ENCODE results near the gene PRICKLE4.

Gene PRICKLE4

DNA sequence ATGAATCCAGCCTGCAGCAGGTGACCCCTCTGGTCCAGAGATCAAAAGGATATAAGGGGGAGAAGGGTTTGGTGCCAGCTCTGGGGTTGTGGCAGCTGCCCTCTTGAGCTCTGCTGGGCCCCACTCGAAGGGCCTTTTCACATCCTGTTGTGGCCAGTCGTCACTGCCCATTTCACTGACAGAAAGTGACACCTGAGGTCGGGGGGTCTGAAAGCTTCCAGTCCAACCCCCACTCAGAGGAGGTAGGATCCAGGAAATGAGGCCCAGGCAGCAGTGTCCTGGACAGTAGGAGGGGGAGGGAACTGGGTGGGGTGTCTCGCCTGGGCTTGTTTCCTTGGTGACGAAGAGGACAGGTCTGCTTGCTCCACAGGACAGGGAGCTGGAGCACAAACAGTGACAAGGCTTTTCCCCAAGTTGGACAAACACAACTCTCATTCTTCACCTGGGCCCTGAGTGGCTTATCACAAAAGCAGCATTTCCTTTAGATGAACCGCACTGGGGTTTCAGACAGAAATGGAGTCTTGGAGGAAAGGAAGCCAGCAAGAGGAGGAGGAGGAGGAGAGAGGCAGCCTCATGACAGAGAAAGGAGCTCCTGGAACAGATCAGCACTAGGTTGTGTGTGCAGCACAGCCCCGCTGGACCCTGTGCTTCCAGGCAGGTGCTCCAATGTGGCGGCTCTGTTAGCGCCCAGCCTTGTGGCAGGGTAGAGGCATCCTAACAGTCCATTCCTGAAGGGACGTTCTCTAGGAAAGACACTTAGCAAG, 11.9 kb upstream of the PRICKLE4 start:
- H3K4me1 ChIP-seq (ENCODE audit: control insufficient read depth, insufficient read depth, low read length): no peaks in the 10 kb centered on the region
- H3K27me3 ChIP-seq (ENCODE audit: control insufficient read depth, insufficient read depth, low read length): no peaks in the 10 kb centered on the region
- no peak overlapping the region for H3K27ac ChIP-seq (ENCODE audit: low read depth, low read length)
- H3K36me3 ChIP-seq (ENCODE audit: control insufficient read depth, insufficient read depth, low read length): peaks cover 14% of the 10 kb centered on the region
- H3K4me3 ChIP-seq (ENCODE audit: low read length): no peak overlapping the region
- H3K9ac ChIP-seq (ENCODE audit: low read length): no peak overlapping the region

DNA sequence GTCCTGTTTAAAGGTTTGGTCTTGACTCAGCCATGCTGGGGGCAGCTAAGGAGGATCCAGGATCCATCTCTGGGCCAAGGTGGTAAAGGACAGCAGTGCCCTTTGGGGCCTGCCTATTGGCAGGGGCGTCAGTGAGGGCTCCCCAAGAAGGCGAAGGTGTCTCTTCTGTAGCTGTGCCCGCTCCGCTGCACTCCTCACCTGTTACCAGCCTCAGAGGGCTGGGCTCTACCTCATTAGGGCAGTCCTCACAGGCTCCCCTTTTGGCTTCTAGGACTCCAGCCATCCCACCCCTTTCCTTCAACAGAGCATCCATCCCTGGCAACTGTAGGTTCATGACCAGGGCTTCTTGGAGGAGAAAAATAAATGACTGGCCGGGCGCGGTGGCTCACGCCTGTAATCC, 11.2 kb upstream of the PRICKLE4 start:
- peaks cover 17% of the 10 kb centered on the region for H3K36me3 ChIP-seq (ENCODE audit: control insufficient read depth, insufficient read depth, low read length)
- H3K9ac ChIP-seq (ENCODE audit: low read length): no peak overlapping the region
- H3K4me3 ChIP-seq (ENCODE audit: low read length): no peak overlapping the region
- no peaks in the 10 kb centered on the region for H3K27me3 ChIP-seq (ENCODE audit: control insufficient read depth, insufficient read depth, low read length)
- H3K4me1 ChIP-seq (ENCODE audit: control insufficient read depth, insufficient read depth, low read length): no peaks in the 10 kb centered on the region
- H3K27ac ChIP-seq (ENCODE audit: low read depth, low read length): no peak overlapping the region

DNA sequence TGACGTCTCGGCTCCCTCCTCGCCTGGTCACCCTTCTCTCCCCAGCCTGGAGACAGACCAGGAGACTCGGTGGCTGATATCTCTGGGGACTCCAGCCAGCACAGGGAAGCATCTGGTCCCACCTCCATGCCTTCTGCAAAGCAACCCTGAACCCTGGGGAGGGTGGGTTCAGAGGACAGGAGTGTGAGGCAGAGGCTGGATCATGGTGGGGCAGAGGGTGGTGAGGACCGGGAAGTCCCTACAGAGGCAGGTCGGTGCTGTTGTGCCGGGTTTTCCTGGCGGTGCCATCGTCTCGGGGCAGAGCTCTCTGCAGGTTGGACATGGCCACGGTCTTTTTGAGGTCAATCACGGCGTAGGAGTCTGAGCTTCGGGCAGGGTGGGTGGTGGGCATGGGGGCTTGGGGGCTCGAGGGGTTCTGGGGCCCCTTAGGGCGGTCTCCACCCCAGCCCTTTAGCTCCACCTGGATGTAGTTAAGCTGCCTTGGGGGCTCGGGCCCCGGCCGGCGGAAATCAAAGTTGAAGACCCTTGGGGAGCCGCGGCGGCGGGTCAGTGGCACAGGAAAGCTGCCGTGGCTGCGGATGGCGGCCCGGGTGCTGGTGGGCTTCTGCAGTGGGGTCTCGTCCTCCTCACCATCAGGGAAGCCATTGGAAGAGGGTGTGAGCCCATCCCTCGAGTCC, 10.1 kb upstream of the PRICKLE4 start:
- no peak overlapping the region for H3K4me3 ChIP-seq (ENCODE audit: low read length)
- H3K27ac ChIP-seq (ENCODE audit: low read depth, low read length): no peak overlapping the region
- H3K36me3 ChIP-seq (ENCODE audit: control insufficient read depth, insufficient read depth, low read length): peaks cover 29% of the 10 kb centered on the region
- no peak overlapping the region for H3K9ac ChIP-seq (ENCODE audit: low read length)
- no peaks in the 10 kb centered on the region for H3K27me3 ChIP-seq (ENCODE audit: control insufficient read depth, insufficient read depth, low read length)
- no peaks in the 10 kb centered on the region for H3K4me1 ChIP-seq (ENCODE audit: control insufficient read depth, insufficient read depth, low read length)

DNA sequence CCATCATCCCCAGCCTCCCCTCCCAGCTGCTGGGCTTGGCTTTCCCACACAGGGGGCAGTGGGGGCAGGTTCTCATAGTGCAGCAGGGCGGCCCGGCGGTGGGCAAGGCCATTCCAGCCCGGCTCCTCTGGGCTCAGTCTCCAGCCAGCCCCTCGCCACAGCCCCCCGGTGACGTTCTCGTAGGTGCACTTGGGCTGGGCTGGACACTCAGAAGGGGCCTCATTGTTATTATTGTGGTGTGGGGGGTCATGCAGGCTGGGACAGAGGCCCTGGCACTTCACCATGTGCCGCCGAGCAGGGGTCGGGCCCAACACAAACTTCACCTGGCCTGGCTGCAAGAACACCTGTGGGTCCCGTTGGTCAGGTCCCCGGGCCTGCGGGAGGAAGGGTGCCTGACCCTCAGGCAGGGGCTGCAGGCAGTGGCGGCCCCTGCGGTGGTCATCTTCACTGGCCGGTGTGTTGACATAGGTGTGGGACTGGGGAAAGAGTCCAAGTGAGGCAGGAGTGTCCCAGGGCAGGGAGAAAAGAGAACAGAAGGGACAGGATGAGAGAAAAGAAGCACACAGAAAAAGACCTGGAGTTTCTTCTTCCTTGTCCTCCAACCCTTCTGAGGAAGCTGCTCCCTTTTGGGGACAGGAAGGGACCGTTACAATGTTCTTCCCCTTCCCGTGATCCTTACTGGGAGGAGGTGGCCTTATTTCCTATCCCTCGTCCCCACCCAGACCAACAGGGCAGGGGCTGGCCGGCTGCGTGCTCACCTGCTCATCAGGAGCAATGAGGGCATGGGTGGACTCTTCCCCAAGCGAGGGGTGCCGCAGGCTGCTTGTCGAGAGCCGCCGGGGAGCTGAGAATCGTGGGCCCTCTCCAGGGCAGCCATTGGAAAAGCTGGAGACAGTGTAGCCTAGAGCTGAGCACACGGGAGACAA, 9.3 kb upstream of the PRICKLE4 start:
- no peak overlapping the region for H3K27ac ChIP-seq (ENCODE audit: low read depth, low read length)
- peaks cover 30% of the 10 kb centered on the region for H3K36me3 ChIP-seq (ENCODE audit: control insufficient read depth, insufficient read depth, low read length)
- H3K27me3 ChIP-seq (ENCODE audit: control insufficient read depth, insufficient read depth, low read length): no peaks in the 10 kb centered on the region
- H3K4me3 ChIP-seq (ENCODE audit: low read length): no peak overlapping the region
- no peak overlapping the region for H3K9ac ChIP-seq (ENCODE audit: low read length)
- no peaks in the 10 kb centered on the region for H3K4me1 ChIP-seq (ENCODE audit: control insufficient read depth, insufficient read depth, low read length)

DNA sequence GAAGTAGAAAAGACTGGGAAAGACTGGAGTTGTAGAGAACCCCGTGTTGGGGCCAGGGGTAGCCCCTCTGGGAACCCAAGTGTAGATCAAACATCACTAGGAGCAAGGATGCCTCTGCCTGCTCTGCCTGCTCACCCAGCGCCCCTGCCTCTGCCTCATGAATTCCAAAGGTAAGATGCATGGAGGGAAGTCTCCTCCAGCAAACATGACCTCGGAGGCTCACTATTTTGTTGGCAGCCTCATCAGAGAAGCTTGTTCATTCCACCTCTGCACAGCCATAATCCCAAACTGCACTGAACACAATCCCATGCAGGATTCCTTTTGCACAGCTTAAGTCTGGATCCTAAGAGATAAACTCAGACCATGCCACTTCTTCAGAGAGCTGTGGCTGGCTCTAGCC, 5.7 kb upstream of the PRICKLE4 start:
- H3K36me3 ChIP-seq (ENCODE audit: control insufficient read depth, insufficient read depth, low read length): peaks cover 34% of the 10 kb centered on the region

DNA sequence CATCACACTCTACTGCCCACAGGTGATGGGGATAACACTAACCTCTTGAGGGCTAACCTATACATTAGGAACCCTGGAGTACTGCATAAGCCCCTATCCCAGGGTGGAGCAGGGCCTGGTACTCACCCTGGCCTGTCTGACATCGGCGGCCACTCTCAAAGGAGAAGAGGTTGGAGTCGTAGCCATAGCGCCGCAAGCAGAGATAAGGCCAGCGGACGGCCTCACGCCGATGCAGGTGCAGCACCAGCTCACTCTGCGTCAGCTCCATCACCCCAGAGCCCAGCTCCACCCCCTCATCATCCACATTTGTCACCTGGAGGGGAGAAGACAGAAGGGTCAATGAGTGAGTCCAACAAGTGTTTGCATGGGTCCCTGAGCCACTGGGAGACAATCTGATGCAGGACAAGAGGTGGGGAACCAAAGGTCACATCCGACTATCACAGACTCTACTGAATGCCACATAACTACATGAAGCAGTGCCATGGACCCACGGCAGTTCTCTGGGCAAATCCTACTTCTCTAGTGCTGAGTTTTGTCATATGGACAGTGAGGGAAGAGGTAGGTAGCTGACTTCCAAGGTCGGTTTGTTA, 5.2 kb upstream of the PRICKLE4 start:
- peaks cover 32% of the 10 kb centered on the region for H3K36me3 ChIP-seq (ENCODE audit: control insufficient read depth, insufficient read depth, low read length)
- no peak overlapping the region for H3K9ac ChIP-seq (ENCODE audit: low read length)
- no peak overlapping the region for H3K27ac ChIP-seq (ENCODE audit: low read depth, low read length)
- H3K4me3 ChIP-seq (ENCODE audit: low read length): no peak overlapping the region
- H3K27me3 ChIP-seq (ENCODE audit: control insufficient read depth, insufficient read depth, low read length): no peaks in the 10 kb centered on the region
- H3K4me1 ChIP-seq (ENCODE audit: control insufficient read depth, insufficient read depth, low read length): peaks cover 6% of the 10 kb centered on the region

More for the DNA sequence above, 5.7 kb upstream of the PRICKLE4 start:
- H3K4me3 ChIP-seq (ENCODE audit: low read length): no peak overlapping the region
- H3K27me3 ChIP-seq (ENCODE audit: control insufficient read depth, insufficient read depth, low read length): no peaks in the 10 kb centered on the region
- H3K4me1 ChIP-seq (ENCODE audit: control insufficient read depth, insufficient read depth, low read length): peaks cover 6% of the 10 kb centered on the region
- H3K27ac ChIP-seq (ENCODE audit: low read depth, low read length): no peak overlapping the region
- H3K9ac ChIP-seq (ENCODE audit: low read length): no peak overlapping the region

DNA sequence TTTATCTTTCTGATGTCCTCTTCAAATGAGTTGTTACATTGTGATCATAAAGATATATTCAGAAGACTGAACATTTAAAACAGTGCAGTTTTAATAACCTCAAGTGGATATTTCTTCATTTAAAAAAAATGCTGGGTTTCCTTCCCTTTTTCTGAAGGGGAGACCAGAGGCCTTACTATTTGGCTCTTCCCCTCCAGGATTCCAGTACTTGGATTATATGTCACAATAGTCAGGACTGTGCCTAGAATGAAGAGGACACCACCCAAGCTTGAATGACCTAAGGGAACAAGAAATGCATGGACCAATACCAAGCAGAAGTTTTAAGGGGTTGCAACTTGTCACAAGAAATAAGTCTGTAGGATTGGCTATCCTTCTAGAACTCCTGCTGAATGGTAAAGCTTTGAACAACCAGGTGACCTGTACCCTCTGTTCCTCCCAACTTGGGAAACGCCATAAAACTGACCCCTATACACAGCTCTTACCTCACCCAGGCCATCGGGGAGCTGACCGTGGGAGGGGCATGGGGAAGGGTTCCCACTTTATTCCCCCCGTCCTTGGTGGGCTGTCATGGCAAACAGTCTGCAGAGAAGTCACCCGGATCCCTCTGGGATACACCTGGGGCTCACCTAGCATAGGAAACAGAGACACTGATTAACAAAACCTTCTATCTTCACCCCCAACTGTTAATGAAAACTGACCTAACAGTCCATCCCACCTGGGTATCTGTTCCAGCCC, 2.9 kb upstream of the PRICKLE4 start:
- Histone ChIP-seq H3K4me1 (ENCODE audit: control insufficient read depth, insufficient read depth, low read length) (peaks cover 12% of the 10 kb centered on the region), H3K9ac (ENCODE audit: low read length) (no peak overlapping the region), H3K36me3 (ENCODE audit: control insufficient read depth, insufficient read depth, low read length) (peaks cover 20% of the 10 kb centered on the region), H3K4me3 (ENCODE audit: low read length) (no peak overlapping the region), H3K27ac (ENCODE audit: low read depth, low read length) (no peak overlapping the region), H3K27me3 (ENCODE audit: control insufficient read depth, insufficient read depth, low read length) (no peaks in the 10 kb centered on the region)

DNA sequence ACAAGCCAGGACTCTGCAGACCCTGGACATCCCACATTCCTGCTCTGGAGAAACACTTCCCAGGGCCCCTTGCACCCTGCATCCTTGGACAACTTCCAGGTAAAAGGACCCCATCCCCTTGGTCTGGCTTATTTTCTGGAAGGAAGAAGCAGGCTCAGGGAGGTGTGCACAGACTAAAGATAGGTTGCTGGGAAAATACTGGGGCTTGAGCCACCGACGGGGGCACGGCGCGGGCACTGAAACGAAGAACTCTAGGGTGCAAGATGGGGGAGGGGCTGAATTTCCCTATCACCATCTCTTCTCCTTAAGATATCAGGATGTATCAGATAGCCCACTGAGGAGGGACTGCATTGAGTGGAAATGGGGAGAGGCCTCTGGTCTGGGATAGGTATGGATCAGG, 1.7 kb upstream of the PRICKLE4 start:
- Histone ChIP-seq H3K4me1 (ENCODE audit: control insufficient read depth, insufficient read depth, low read length) (peaks cover 12% of the 10 kb centered on the region), H3K4me3 (ENCODE audit: low read length) (peak overlapping the region; percentile 86), H3K27ac (ENCODE audit: low read depth, low read length) (no peak overlapping the region), H3K27me3 (ENCODE audit: control insufficient read depth, insufficient read depth, low read length) (no peaks in the 10 kb centered on the region), H3K36me3 (ENCODE audit: control insufficient read depth, insufficient read depth, low read length) (peaks cover 20% of the 10 kb centered on the region), H3K9ac (ENCODE audit: low read length) (no peak overlapping the region)

DNA sequence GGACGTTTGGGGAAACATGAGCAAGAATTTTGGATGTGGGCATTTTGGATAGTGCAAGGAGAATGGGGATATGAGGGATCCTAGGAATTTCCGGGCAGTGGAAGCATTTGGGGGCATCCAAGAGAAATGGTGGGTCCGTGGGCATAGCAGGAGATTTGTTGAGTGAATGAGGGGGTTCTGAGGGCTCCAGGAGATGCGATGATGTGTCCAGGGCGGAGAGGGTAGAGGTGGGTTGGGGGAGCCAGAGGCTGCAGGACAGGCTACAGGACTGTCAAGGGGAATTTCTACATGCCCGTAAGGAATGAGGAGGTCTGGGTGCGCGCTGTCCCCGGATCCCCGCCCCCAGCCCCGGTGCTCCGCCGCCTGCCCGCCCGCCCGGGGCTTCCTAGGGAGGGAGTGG, 1.2 kb upstream of the PRICKLE4 start:
- Histone ChIP-seq H3K27ac (ENCODE audit: low read depth, low read length) (no peak overlapping the region), H3K36me3 (ENCODE audit: control insufficient read depth, insufficient read depth, low read length) (peaks cover 17% of the 10 kb centered on the region), H3K4me1 (ENCODE audit: control insufficient read depth, insufficient read depth, low read length) (peaks cover 12% of the 10 kb centered on the region), H3K9ac (ENCODE audit: low read length) (peak overlapping the region; percentile 38), H3K27me3 (ENCODE audit: control insufficient read depth, insufficient read depth, low read length) (no peaks in the 10 kb centered on the region), H3K4me3 (ENCODE audit: low read length) (peak overlapping the region; percentile 86)

DNA sequence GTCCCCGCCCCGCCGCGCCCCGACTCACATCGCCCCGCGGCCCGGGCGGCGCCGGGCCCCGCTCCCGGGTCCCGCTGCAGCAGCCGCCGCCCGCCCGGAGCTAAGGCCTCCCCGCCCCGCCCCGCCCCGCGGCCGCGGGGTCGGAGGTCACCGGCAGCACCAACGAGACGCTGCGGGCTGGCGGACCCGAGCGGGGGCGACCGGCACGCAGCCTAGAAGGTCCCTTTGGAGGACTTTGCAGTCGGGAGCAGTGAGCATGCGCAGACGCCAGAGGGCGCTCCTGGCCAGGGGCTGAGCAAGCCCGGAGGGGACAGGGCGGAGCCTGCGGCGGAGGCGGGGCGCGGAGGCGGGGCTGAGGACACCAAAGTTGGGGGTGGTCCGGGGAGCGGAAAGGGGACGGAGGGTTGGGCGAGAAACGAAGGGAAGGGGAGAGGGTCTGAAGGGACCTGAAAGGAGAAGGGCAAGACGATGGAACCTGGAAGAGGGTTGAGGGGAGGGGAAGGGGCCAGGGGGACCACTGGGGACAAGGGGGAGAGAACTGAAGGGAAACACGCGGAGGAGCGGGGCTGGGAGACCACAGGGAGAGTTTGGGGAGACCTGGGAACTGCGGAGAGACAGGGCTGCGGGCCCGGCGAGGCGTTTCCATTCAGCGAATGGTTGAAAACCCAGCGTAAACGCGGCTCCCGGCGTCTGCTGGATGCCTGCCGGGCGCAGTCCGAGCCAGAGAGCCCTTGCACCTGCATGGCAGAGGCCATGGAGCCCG, 613 bp upstream of the PRICKLE4 start, which contains the start of gene FRS3:
FRS3 (minus strand) TSS at position 113 of the 763 bp plus-strand sequence. CDS start 2,913 bp downstream, outside the sequence.
- no peaks in the 10 kb centered on the region for H3K27me3 ChIP-seq (ENCODE audit: control insufficient read depth, insufficient read depth, low read length)
- peaks cover 11% of the 10 kb centered on the region for H3K36me3 ChIP-seq (ENCODE audit: control insufficient read depth, insufficient read depth, low read length)
- peak within 1 kb of the TSS; percentile 38 for H3K9ac ChIP-seq (ENCODE audit: low read length)
- H3K27ac ChIP-seq (ENCODE audit: low read depth, low read length): peak within 1 kb of the TSS; percentile 81
- peaks cover 12% of the 10 kb centered on the region for H3K4me1 ChIP-seq (ENCODE audit: control insufficient read depth, insufficient read depth, low read length)
- H3K4me3 ChIP-seq (ENCODE audit: low read length): peak within 1 kb of the TSS; percentile 86

DNA sequence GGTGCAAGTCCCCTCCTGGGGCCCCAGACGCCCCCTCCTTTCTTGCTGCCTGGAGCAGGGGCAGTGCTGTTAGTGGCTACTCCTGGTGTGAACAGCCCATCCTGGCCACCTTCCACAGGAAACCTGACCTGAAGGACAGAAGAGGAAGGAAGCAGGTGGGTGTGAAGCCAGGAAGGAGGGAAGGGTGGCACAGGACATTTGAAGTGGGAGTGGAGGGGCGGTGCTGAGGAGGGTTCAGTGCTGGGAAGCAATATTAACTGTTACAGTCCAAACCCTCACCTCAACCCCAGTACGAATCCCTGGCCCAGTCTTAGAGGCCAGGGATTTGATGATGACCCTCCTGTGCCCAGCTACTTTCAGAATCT, 766 bp downstream of the PRICKLE4 start:
- Histone ChIP-seq H3K27ac (ENCODE audit: low read depth, low read length) (no peak overlapping the region), H3K4me1 (ENCODE audit: control insufficient read depth, insufficient read depth, low read length) (peaks cover 14% of the 10 kb centered on the region), H3K27me3 (ENCODE audit: control insufficient read depth, insufficient read depth, low read length) (no peaks in the 10 kb centered on the region), H3K36me3 (ENCODE audit: control insufficient read depth, insufficient read depth, low read length) (peaks cover 5% of the 10 kb centered on the region), H3K4me3 (ENCODE audit: low read length) (peak overlapping the region; percentile 61), H3K9ac (ENCODE audit: low read length) (no peak overlapping the region)
